Left ventricle myocardium inferior (tissue), 1 donor: ENCODE measurements around the gene EPB41L4B. TPM values are rescaled to one million over a fixed set of nuclear protein-coding genes. Genes with fewer than 3 reads are reported as not detected.
A peak's percentile ranks its signal among the peaks of the same experiment; 100 is the strongest.

Experiments used
- DNase-seq: peaks from one replicate; pipeline ENCODE4 v3.0.0-alpha.2; 2020
- H3K27ac ChIP-seq: fragments of 200-600 bp; replicated peaks from 2 replicates; pipeline ENCODE4 v1.8.0; 2021
- H3K27me3 ChIP-seq: fragments of 200-600 bp; 2 replicates; pipeline ENCODE4 v1.8.0; 2021; ENCODE audit warnings: low read depth
- H3K36me3 ChIP-seq: fragments of 200-600 bp; 2 replicates; pipeline ENCODE4 v1.8.0; 2021
- H3K4me1 ChIP-seq: fragments of 200-600 bp; 2 replicates; pipeline ENCODE4 v1.8.0; 2021
- H3K4me3 ChIP-seq: fragments of 200-600 bp; 2 replicates; pipeline ENCODE4 v1.8.0; 2021; ENCODE audit warnings: mild to moderate bottlenecking, moderate library complexity
- H3K9me3 ChIP-seq: fragments of 200-600 bp; replicated peaks from 2 replicates; pipeline ENCODE4 v1.8.0; 2021
- intact Hi-C: fragments of 100-400 bp; cut with micrococcal nuclease; formaldehyde crosslinking; loops from one replicate; pipeline ENCODE4 v1.11.0; 2022
- total RNA-seq: library from RNA; stranded (reverse); fragmentation: NEBNext Ultra II Directional; extraction: Animal tissue kit (Norgen Biotek cat#: 25700); gene quantifications from one replicate; pipeline ENCODE4 v1.2.1, GENCODE V29; 2021
- TF ChIP-seq, protein P1 (sequence below): fragments of 200-600 bp; IDR thresholded peaks from 2 replicates; pipeline ENCODE4 v1.8.0; 2021; ENCODE audit warnings: antibody characterized with exemption, mild to moderate bottlenecking, borderline replicate concordance
- donor health status: DM: no; HTN: yes; CAD: no; lungs with severe emphysema.

The EPB41L4B gene
- total RNA-seq, 1 donor from 2014 or later = 13.9 TPM

DNA sequence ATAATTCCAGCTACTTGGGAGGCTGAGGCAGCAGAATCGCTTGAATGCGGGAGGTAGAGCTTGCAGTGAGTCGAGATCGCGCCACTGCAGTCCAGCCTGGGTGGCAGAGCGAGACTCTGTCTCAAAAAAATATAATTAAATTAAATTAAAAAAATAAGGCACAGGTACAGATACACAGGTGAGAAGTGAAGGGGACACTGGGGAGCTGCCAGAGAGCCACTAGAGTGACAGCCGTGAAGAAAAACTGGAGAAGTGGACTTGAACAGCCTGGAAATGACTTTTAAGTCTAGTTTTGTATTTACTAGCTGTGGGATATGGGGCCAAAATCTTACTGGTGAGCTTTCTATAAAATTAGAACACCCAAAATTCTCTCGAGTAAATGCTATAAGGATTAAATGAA, 15.1 kb downstream of the EPB41L4B start:
- Histone ChIP-seq H3K36me3 (no peaks in the 10 kb centered on the region), H3K4me1 (peaks cover 33% of the 10 kb centered on the region), H3K27ac (no peak overlapping the region), H3K9me3 (no peaks in the 10 kb centered on the region), H3K27me3 (peaks cover 5% of the 10 kb centered on the region), H3K4me3 (no peak overlapping the region)
- DNase-seq = no peak
- TF ChIP-seq, protein P1, sequence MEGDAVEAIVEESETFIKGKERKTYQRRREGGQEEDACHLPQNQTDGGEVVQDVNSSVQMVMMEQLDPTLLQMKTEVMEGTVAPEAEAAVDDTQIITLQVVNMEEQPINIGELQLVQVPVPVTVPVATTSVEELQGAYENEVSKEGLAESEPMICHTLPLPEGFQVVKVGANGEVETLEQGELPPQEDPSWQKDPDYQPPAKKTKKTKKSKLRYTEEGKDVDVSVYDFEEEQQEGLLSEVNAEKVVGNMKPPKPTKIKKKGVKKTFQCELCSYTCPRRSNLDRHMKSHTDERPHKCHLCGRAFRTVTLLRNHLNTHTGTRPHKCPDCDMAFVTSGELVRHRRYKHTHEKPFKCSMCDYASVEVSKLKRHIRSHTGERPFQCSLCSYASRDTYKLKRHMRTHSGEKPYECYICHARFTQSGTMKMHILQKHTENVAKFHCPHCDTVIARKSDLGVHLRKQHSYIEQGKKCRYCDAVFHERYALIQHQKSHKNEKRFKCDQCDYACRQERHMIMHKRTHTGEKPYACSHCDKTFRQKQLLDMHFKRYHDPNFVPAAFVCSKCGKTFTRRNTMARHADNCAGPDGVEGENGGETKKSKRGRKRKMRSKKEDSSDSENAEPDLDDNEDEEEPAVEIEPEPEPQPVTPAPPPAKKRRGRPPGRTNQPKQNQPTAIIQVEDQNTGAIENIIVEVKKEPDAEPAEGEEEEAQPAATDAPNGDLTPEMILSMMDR = no peak
- intact Hi-C loops = no loop called here

DNA sequence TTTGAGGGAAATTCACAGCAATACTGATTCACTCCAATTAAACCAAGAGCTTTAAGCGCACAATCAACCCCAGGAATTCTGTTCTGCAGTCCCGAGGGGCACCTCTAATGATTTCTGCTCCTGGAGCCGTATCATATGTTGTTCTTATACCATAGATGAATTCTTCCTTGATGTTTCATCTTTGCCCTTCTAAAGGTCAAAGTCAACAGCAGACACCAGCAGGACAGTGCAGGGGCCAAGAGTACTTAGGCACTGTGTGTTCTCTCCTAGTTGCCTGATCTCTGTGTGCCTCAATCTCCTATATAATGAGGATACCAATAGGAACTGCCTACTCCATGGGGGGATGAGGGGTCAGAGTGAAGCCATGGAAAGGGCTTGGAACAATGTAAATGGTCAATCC, 16.5 kb downstream of the EPB41L4B start:
- intact Hi-C loops = no loop called here
- Histone ChIP-seq H3K36me3 (no peaks in the 10 kb centered on the region), H3K27ac (peak overlapping the region; percentile 55), H3K9me3 (no peaks in the 10 kb centered on the region), H3K4me1 (peaks cover 22% of the 10 kb centered on the region), H3K4me3 (no peak overlapping the region), H3K27me3 (peaks cover 10% of the 10 kb centered on the region)
- TF ChIP-seq, protein P1 = no peak
- DNase-seq = no peak

DNA sequence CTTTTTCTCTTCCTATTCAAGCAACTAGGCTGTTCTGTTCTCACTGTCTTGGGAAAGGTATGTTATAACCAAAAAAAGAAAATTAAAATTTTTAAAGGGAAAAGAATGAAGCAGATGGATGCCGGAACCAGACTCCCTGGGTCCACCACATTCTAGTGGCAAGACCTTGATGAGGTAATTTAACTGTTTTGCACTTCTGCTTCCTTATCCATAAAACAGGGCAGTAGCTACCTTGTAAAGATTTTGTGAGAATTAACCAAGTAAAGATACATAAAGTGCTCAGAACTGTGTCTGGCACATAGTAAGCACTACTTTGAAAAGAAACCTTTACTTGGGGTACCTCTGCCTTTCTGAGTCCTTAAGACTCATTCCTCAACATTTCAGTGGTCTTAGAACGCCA, 17.0 kb downstream of the EPB41L4B start:
- no peak for DNase-seq
- Histone ChIP-seq H3K36me3 (no peaks in the 10 kb centered on the region), H3K27me3 (peaks cover 14% of the 10 kb centered on the region), H3K4me1 (peaks cover 22% of the 10 kb centered on the region), H3K4me3 (no peak overlapping the region), H3K9me3 (no peaks in the 10 kb centered on the region), H3K27ac (peak overlapping the region; percentile 55)
- TF ChIP-seq, protein P1 = no peak
- intact Hi-C loops = no loop called here

DNA sequence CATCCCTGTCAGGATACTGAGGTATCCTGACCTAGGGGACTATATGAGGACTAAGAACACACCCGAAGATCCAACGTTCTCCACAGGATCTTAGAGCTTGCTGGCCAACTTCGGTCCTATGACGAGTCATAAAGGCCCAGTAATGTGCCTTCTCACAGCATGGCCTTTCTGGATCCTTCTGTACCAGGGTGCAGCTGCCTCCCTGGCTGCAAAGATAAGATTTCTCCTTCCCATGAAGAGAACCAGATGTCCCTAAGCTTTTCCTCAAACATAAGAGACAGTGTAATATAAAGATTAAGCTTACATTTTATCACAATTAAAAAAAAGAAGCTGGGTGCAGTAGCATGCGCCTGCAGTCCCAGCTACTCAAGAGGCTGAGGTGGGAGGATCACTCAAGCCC, 18.3 kb downstream of the EPB41L4B start:
- intact Hi-C loops = no loop called here
- Histone ChIP-seq H3K27me3 (peaks cover 13% of the 10 kb centered on the region), H3K36me3 (no peaks in the 10 kb centered on the region), H3K4me3 (no peak overlapping the region), H3K4me1 (peaks cover 21% of the 10 kb centered on the region), H3K27ac (no peak overlapping the region), H3K9me3 (no peaks in the 10 kb centered on the region)
- no peak for DNase-seq
- TF ChIP-seq, protein P1 = no peak

DNA sequence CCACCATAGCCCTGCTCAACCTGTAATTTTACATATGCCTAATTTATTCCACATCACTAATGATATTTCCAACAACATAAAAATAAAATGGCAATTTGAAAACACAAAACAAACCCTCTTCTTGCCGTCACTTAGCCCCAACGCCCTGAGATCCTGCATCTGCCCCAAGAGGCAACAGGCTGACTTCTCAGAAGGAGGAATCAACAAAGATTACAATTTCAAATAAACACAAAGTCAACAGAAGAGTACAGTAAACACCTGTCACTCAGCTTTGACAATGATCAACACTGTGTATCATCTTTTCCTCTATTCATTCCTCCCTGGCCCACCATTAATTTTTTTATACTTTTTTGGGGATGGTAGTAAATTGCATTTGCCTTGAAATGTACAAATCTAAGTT, 19.8 kb downstream of the EPB41L4B start:
- H3K4me3 ChIP-seq = no peak overlapping the region
- H3K9me3 ChIP-seq = no peaks in the 10 kb centered on the region
- no peak overlapping the region for H3K27ac ChIP-seq
- H3K27me3 ChIP-seq = peaks cover 16% of the 10 kb centered on the region
- no peaks in the 10 kb centered on the region for H3K36me3 ChIP-seq
- H3K4me1 ChIP-seq = peaks cover 16% of the 10 kb centered on the region
- intact Hi-C loops = no loop called here
- TF ChIP-seq, protein P1 = no peak
- DNase-seq = no peak

DNA sequence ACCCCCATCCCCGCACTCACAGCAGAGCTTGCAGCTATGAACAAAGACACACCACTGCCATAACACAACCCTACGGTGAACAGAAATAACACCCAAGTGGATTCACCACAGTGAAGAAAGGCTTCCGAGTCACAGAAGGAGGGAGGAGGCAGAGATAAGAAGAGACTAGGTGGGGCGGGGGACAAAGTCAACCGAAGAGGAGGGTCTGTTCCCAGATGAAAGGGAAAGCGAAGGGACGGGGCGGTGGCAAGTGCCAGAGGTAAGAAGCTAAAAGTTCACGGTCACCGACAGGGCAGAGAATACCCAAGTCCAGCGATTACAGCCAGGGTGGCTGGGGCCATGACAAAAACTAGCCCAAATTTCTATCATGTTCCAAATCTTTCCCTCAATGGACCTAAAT, 21.0 kb downstream of the EPB41L4B start:
- no peak for DNase-seq
- intact Hi-C loops = no loop called here
- H3K27ac ChIP-seq = no peak overlapping the region
- TF ChIP-seq, protein P1 = no peak
- no peak overlapping the region for H3K4me3 ChIP-seq
- no peaks in the 10 kb centered on the region for H3K9me3 ChIP-seq
- peaks cover 16% of the 10 kb centered on the region for H3K27me3 ChIP-seq
- H3K36me3 ChIP-seq = no peaks in the 10 kb centered on the region
- H3K4me1 ChIP-seq = peaks cover 23% of the 10 kb centered on the region
